SU-DHL-6 (cell line): ENCODE results near the gene PKIB.

ENCODE experiments used
- EZH2phosphoT487 ChIP-seq: fragments of 200-600 bp; sonication (generic), shearing (Covaris generic); conservative IDR thresholded peaks from 2 replicates; pipeline ENCODE4 v1.6.1; 2018; ENCODE audit warnings: mild to moderate bottlenecking, antibody characterized with exemption, low read length, moderate library complexity, mixed read lengths
- TF ChIP-seq, protein P1 (sequence below): fragments of 200-600 bp; sonication (generic); IDR thresholded peaks from one replicate; pipeline ENCODE4 v1.5.1; 2017; ENCODE audit warnings: antibody characterized with exemption, mild to moderate bottlenecking, low read length, moderate library complexity; ENCODE audit not compliant: insufficient read depth, poor library complexity, severe bottlenecking

- TF ChIP-seq, protein P1, sequence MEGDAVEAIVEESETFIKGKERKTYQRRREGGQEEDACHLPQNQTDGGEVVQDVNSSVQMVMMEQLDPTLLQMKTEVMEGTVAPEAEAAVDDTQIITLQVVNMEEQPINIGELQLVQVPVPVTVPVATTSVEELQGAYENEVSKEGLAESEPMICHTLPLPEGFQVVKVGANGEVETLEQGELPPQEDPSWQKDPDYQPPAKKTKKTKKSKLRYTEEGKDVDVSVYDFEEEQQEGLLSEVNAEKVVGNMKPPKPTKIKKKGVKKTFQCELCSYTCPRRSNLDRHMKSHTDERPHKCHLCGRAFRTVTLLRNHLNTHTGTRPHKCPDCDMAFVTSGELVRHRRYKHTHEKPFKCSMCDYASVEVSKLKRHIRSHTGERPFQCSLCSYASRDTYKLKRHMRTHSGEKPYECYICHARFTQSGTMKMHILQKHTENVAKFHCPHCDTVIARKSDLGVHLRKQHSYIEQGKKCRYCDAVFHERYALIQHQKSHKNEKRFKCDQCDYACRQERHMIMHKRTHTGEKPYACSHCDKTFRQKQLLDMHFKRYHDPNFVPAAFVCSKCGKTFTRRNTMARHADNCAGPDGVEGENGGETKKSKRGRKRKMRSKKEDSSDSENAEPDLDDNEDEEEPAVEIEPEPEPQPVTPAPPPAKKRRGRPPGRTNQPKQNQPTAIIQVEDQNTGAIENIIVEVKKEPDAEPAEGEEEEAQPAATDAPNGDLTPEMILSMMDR: no peak
- no peak for TF ChIP-seq EZH2phosphoT487
These were observed 102.4 kb downstream of the PKIB start for GRCh38 chr6:122712448-122713137.
